ENCODE measurements around the gene KMT5B.

- TF ChIP-seq POLR2A (IDR thresholded peaks at IDR 0.05; ENCODE audit: low read length), result no peak
- no peak for TF ChIP-seq CTCF (IDR thresholded peaks at IDR 0.05)
- TF ChIP-seq HOXB13 (CRISPR knock-in tag; IDR thresholded peaks at IDR 0.05; ENCODE audit: low read depth), result no peak
- no peak for TF ChIP-seq SMC3 (IDR thresholded peaks at IDR 0.05)
- TF ChIP-seq MAX (IDR thresholded peaks at IDR 0.05), result no peak
- TF ChIP-seq PHF8 (IDR thresholded peaks at IDR 0.05; ENCODE audit: borderline replicate concordance, low read depth), result no peak
- no peak for TF ChIP-seq EP300 (IDR thresholded peaks at IDR 0.05)
- no peak for TF ChIP-seq POLR2AphosphoS2 (conservative IDR thresholded peaks at IDR 0.05; ENCODE audit: low read length)
- TF ChIP-seq USF2 (IDR thresholded peaks at IDR 0.05), result no peak
- TF ChIP-seq SREBF2 (IDR thresholded peaks at IDR 0.05), result no peak
Measured at GRCh38 chr11:68194675-68195294, 18.3 kb downstream of the KMT5B start.
